Calu3 (cell line): ENCODE measurements around the gene KCNIP4. TPM values are rescaled to one million over a fixed set of nuclear protein-coding genes. Genes with fewer than 3 reads are reported as not detected.

ENCODE experiments used
- BruUV-seq: library from RNA; stranded (reverse); fragments of 400-500 nt; replicated peaks from 2 replicates; lab custom pipeline; 2021; lab: Mats Ljungman, UMichigan
- CTCF ChIA-PET: fragments of 300-600 bp; sonication (Branson Sonifier 250); formaldehyde crosslinking; loops from one replicate; lab custom pipeline; 2022; ENCODE audit warnings: antibody characterized with exemption; lab: Charles Lee
- DNase-seq: peaks from one replicate; pipeline ENCODE4 v3.0.0; 2022
- H3K27ac Mint-ChIP-seq: one replicate; pipeline ENCODE4 v1.8.0; 2022; ENCODE audit warnings: mixed read lengths; ENCODE audit not compliant: unreplicated experiment
- H3K27me3 Mint-ChIP-seq: one replicate; pipeline ENCODE4 v1.8.0; 2022; ENCODE audit warnings: mixed read lengths; ENCODE audit not compliant: unreplicated experiment
- H3K36me3 Mint-ChIP-seq: one replicate; pipeline ENCODE4 v1.8.0; 2022; ENCODE audit warnings: mild to moderate bottlenecking, moderate library complexity, mixed read lengths; ENCODE audit not compliant: insufficient read depth, unreplicated experiment
- H3K4me1 Mint-ChIP-seq: one replicate; pipeline ENCODE4 v1.8.0; 2022; ENCODE audit warnings: mild to moderate bottlenecking, low read depth, mixed read lengths; ENCODE audit not compliant: unreplicated experiment
- H3K4me3 Mint-ChIP-seq: one replicate; pipeline ENCODE4 v1.8.0; 2022; ENCODE audit warnings: mild to moderate bottlenecking, low read depth, moderate library complexity, mixed read lengths; ENCODE audit not compliant: unreplicated experiment
- H3K9me3 Mint-ChIP-seq: one replicate; pipeline ENCODE4 v1.8.0; 2022; ENCODE audit warnings: low read depth, mixed read lengths; ENCODE audit not compliant: unreplicated experiment
- intact Hi-C: fragments of 100-400 bp; cut with micrococcal nuclease; formaldehyde crosslinking; loops from one replicate; pipeline ENCODE4 v1.10.0; 2022; ENCODE audit not compliant: unreplicated experiment
- total RNA-seq: library from RNA; stranded (reverse); gene quantifications from 2 replicates; pipeline ENCODE4 v1.2.3, GENCODE V29; 2022
- TF ChIP-seq, protein P1 (sequence below): fragments of 200-600 bp; IDR thresholded peaks from one replicate; pipeline ENCODE4 v1.8.0; 2022; ENCODE audit warnings: antibody characterized with exemption; ENCODE audit not compliant: unreplicated experiment

KCNIP4 gene
- total RNA-seq, 1 experiment from 2014 or later, result not detected

DNA sequence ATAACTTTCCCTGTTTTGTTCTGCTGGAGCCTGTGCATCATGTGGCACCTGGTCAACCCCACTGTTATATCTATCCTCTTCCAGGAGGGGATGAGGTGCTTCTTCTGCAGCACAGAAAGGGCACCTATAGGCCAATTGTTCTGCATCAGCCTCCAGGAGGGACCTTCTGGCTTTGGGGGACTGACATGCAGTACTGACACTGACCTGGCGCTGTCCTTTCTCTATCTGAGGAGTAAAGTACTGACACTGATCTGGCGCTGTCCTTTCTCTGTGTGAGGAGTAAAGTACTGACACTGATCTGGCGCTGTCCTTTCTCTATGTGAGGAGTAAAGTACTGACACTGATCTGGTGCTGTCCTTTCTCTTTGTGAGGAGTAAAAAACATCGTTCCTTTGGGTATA is 749.9 kb downstream of the KCNIP4 start:
- Mint-ChIP-seq H3K27ac (no peak overlapping the region), H3K9me3 (peaks cover 2% of the 10 kb centered on the region), H3K4me1 (no peaks in the 10 kb centered on the region), H3K4me3 (no peak overlapping the region), H3K27me3 (no peaks in the 10 kb centered on the region), H3K36me3 (no peaks in the 10 kb centered on the region)
- CTCF ChIA-PET, result no interaction called here
- no peak for DNase-seq
- intact Hi-C loops, result no loop called here
- no TSS peak for BruUV-seq
- TF ChIP-seq, protein P1, sequence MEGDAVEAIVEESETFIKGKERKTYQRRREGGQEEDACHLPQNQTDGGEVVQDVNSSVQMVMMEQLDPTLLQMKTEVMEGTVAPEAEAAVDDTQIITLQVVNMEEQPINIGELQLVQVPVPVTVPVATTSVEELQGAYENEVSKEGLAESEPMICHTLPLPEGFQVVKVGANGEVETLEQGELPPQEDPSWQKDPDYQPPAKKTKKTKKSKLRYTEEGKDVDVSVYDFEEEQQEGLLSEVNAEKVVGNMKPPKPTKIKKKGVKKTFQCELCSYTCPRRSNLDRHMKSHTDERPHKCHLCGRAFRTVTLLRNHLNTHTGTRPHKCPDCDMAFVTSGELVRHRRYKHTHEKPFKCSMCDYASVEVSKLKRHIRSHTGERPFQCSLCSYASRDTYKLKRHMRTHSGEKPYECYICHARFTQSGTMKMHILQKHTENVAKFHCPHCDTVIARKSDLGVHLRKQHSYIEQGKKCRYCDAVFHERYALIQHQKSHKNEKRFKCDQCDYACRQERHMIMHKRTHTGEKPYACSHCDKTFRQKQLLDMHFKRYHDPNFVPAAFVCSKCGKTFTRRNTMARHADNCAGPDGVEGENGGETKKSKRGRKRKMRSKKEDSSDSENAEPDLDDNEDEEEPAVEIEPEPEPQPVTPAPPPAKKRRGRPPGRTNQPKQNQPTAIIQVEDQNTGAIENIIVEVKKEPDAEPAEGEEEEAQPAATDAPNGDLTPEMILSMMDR, result no peak

DNA sequence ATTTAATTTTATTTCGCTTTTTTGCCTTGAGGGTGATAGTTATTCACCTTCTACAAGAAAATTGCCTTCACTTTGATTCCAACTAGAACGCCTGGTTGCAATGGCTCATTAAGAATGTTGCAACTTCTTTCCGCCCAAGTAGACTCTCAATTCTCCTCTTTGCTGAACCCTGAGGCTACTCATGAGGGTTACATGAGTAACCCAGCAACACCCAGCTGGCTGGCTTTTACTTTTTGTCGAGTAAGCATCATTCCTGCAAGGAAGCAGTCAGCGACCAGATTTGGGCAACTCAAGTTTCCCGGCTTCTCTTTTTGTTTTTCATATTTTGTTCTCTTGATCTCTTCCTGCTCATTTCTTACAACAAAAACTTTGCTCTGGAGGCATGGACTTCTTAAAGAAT is 752.9 kb downstream of the KCNIP4 start:
- no peak for DNase-seq
- H3K27ac Mint-ChIP-seq, result no peak overlapping the region
- no peaks in the 10 kb centered on the region for H3K36me3 Mint-ChIP-seq
- no peaks in the 10 kb centered on the region for H3K9me3 Mint-ChIP-seq
- no peaks in the 10 kb centered on the region for H3K27me3 Mint-ChIP-seq
- TF ChIP-seq, protein P1, result no peak
- CTCF ChIA-PET, result no interaction called here
- intact Hi-C loops, result no loop called here
- no TSS peak for BruUV-seq
- no peak overlapping the region for H3K4me3 Mint-ChIP-seq
- no peaks in the 10 kb centered on the region for H3K4me1 Mint-ChIP-seq

DNA sequence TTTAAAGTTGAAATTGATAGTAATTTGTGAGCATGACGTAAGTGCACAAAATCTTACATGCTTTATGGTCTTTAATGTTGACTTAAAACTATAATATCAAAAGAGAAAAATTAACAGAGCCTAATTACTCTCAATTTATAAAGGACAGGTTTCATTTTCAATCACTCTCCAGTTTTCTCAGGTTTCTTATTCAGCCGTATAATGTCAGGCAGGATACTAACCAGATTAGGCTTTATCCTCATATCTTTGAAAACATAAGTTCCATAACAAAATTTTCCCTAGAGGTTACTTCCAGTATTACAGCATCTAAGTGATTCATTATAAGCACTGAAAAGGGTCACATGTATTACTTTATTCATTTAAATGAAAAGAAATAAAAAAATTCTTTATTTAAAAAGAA is 756.2 kb downstream of the KCNIP4 start:
- CTCF ChIA-PET, result no interaction called here
- BruUV-seq, result no TSS peak
- H3K27me3 Mint-ChIP-seq, result no peaks in the 10 kb centered on the region
- H3K4me3 Mint-ChIP-seq, result no peak overlapping the region
- H3K9me3 Mint-ChIP-seq, result no peaks in the 10 kb centered on the region
- TF ChIP-seq, protein P1, result no peak
- no peaks in the 10 kb centered on the region for H3K4me1 Mint-ChIP-seq
- intact Hi-C loops, result no loop called here
- no peak for DNase-seq
- no peaks in the 10 kb centered on the region for H3K36me3 Mint-ChIP-seq
- H3K27ac Mint-ChIP-seq, result no peak overlapping the region

DNA sequence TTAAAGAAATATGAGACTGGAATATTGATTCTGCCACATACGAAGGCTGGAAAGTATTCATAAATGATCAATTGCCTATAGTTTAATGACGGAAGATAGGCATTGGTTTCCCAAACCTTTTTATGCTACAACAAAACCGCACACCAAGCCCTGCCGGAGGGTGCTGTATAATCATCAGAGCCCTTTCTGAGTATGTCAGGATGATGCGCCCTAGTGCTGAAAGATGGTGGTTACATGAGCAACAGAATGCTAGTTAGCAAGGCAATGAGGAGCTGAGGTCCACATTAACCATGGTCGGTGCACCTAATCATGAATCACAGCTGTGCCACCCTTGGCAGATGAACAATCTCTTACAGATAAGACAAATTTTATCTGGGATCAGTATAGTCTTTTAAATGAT is 757.3 kb downstream of the KCNIP4 start:
- no peaks in the 10 kb centered on the region for H3K36me3 Mint-ChIP-seq
- intact Hi-C loops, result no loop called here
- H3K27me3 Mint-ChIP-seq, result peaks cover under 1% of the 10 kb centered on the region
- no peaks in the 10 kb centered on the region for H3K4me1 Mint-ChIP-seq
- TF ChIP-seq, protein P1, result no peak
- no peaks in the 10 kb centered on the region for H3K9me3 Mint-ChIP-seq
- CTCF ChIA-PET, result no interaction called here
- no peak for DNase-seq
- H3K4me3 Mint-ChIP-seq, result no peak overlapping the region
- BruUV-seq, result no TSS peak
- H3K27ac Mint-ChIP-seq, result no peak overlapping the region
